DND-41 (cell line): ENCODE results near the gene TAP1.
A peak's percentile ranks its signal among the peaks of the same experiment; 100 is the strongest.

Experiments used
- ATAC-seq: fragments of 200-7000 bp; cut with Tn5 transposase; 3 replicates; pipeline ENCODE4 v1.9.1; 2021; ENCODE audit warnings: low read depth; ENCODE audit not compliant: insufficient read depth
- DNase-seq: peaks from one replicate; pipeline ENCODE4 v3.0.0-alpha.2; 2020
- H2AFZ ChIP-seq: 2 replicates; pipeline ENCODE4 v1.6.0; 2012; ENCODE audit warnings: low read depth, low read length
- H3K27ac ChIP-seq: 2 replicates; pipeline ENCODE4 v1.5.1; 2012; ENCODE audit warnings: low read length, inconsistent platforms
- H3K27me3 ChIP-seq: fragments of 200-600 bp; sonication (generic); 2 replicates; pipeline ENCODE4 v1.6.0; 2012; ENCODE audit warnings: low read length, mild to moderate bottlenecking, inconsistent platforms; ENCODE audit not compliant: insufficient read depth, poor library complexity
- H3K36me3 ChIP-seq: 2 replicates; pipeline ENCODE4 v1.5.1; 2012; ENCODE audit warnings: low read length, inconsistent platforms; ENCODE audit not compliant: insufficient read depth
- H3K4me1 ChIP-seq: 2 replicates; pipeline ENCODE4 v1.5.1; 2012; ENCODE audit warnings: mild to moderate bottlenecking, low read length; ENCODE audit not compliant: insufficient read depth
- H3K4me2 ChIP-seq: 2 replicates; pipeline ENCODE4 v1.6.0; 2012; ENCODE audit warnings: mild to moderate bottlenecking, moderate library complexity, low read length, inconsistent platforms; ENCODE audit not compliant: insufficient read depth
- H3K4me3 ChIP-seq, 2 experiments: fragments of 200-600 bp in 1 of 2; shearing (Covaris generic) in 1 of 2; 2 replicates each; pipeline ENCODE4 v1.5.1; 2012 to 2016; ENCODE audit warnings: inconsistent platforms in 2 of 2, low read length in 2 of 2, mild to moderate bottlenecking in 2 of 2, low read depth in 1 of 2, moderate library complexity in 1 of 2
- H3K79me2 ChIP-seq: 2 replicates; pipeline ENCODE4 v1.6.0; 2012; ENCODE audit warnings: low read length, inconsistent platforms; ENCODE audit not compliant: insufficient read depth
- H3K9ac ChIP-seq: 2 replicates; pipeline ENCODE4 v1.6.0; 2012; ENCODE audit warnings: low read depth, mild to moderate bottlenecking, inconsistent platforms, low read length, moderate library complexity
- H3K9me3 ChIP-seq: 2 replicates; pipeline ENCODE4 v1.5.1; 2012; ENCODE audit warnings: low read length, moderate library complexity, mild to moderate bottlenecking, inconsistent platforms; ENCODE audit not compliant: insufficient read depth, severe bottlenecking
- H4K20me1 ChIP-seq: 2 replicates; pipeline ENCODE4 v1.6.0; 2012; ENCODE audit warnings: low read length; ENCODE audit not compliant: insufficient read depth
- CTCF ChIP-seq: IDR thresholded peaks from 2 replicates; pipeline ENCODE4 v1.5.1; 2012; ENCODE audit warnings: borderline replicate concordance, low read length, moderate library complexity, mild to moderate bottlenecking; ENCODE audit not compliant: poor library complexity, severe bottlenecking; ENCODE audit errors: extremely low read depth
- EZH2 ChIP-seq: IDR thresholded peaks from 3 replicates; pipeline ENCODE4 v1.6.1; 2012; ENCODE audit warnings: borderline replicate concordance, low read depth, mild to moderate bottlenecking, moderate library complexity, low read length, inconsistent platforms; ENCODE audit not compliant: severe bottlenecking

The TAP1 gene

GRCh38 chr6:32796848-32797776, 56.4 kb downstream of the TAP1 start:
- H3K27ac ChIP-seq: no peak overlapping the region
- ATAC-seq: peak; percentile 80
- peaks cover 5% of the 10 kb centered on the region for H3K4me1 ChIP-seq
- H3K36me3 ChIP-seq: no peaks in the 10 kb centered on the region
- H3K9me3 ChIP-seq: no peaks in the 10 kb centered on the region
- TF ChIP-seq EZH2 (no peak), CTCF (peak; percentile 87)
- H3K9ac ChIP-seq: no peak overlapping the region
- DNase-seq: peak; percentile 72
- no peaks in the 10 kb centered on the region for H4K20me1 ChIP-seq
- peaks cover 38% of the 10 kb centered on the region for H3K27me3 ChIP-seq
- H3K4me2 ChIP-seq: peak overlapping the region; percentile 52
- no peak overlapping the region; a peak in 1 of 4 replicates for H3K4me3 ChIP-seq
- peak overlapping the region; percentile 51 for H2AFZ ChIP-seq
- no peaks in the 10 kb centered on the region for H3K79me2 ChIP-seq
